ENCODE measurements around the gene TMBIM4.

DNA sequence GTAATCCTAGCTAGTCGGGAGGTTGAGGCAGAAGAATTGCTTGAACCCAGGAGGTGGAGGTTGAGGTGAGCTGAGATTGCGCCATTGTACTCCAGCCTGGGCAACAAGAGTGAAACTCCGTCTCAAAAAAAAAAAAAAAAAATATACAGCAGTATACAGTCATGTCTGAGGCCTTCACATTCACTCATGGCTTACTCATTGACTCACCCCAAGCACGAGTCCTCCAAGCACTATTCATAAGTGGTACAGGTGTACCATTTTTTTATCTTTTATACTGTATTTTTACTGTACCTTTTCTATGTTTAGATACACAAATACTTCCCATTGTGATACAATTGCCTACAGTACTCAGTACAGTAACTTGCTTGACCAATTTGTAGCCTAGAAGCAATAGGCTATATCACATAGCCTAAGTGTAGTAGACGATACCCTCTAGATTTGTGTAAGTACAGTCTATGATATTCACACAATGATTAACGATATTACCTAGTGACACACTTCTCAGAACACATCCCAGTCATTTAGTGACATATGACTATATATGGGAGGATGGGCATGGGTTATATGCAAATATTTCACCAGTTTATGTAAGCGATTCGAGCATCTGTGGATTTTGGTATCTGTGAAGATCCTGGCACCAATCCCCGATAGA is 51.4 kb downstream of the TMBIM4 start:
- no peak for TF ChIP-seq RFX5 (IDR thresholded peaks at IDR 0.05; ENCODE audit: low read length)
- no peak for TF ChIP-seq CTCF (IDR thresholded peaks at IDR 0.05)
- no peak for TF ChIP-seq NFIC (IDR thresholded peaks at IDR 0.05; ENCODE audit: borderline replicate concordance)
- TF ChIP-seq RXRA (IDR thresholded peaks at IDR 0.05; ENCODE audit: borderline replicate concordance, low read depth), result no peak
- no peak for TF ChIP-seq TEAD4 (IDR thresholded peaks at IDR 0.05; ENCODE audit: borderline replicate concordance, insufficient read depth)
